CD4-positive, alpha-beta T cell (primary cell): ENCODE results near the gene ALLC. TPM values are rescaled to one million over a fixed set of nuclear protein-coding genes. Genes with fewer than 3 reads are reported as not detected.
A peak's percentile ranks its signal among the peaks of the same experiment; 100 is the strongest.

Experiments used
- ATAC-seq: fragments of 200-7000 bp; cut with Tn5 transposase; one replicate; pipeline ENCODE4 v1.10.0; 2022; ENCODE audit warnings: mild to moderate bottlenecking; ENCODE audit not compliant: poor library complexity
- CTCF ChIA-PET: fragments of 350-600 bp; sonication (Branson Sonifier 250); formaldehyde crosslinking; loops from one replicate; lab custom pipeline; 2021; ENCODE audit warnings: antibody characterized with exemption, inconsistent platforms; lab: Charles Lee
- POLR2A ChIA-PET: fragments of 350-600 bp; sonication (Branson Sonifier 250); formaldehyde crosslinking; loops from one replicate; lab custom pipeline; 2021; ENCODE audit warnings: antibody characterized with exemption, inconsistent platforms; lab: Charles Lee
- DNase-seq, 14 experiments: peaks; one replicate each; pipeline ENCODE4 v3.0.0-alpha.2; 2013 to 2020; ENCODE audit warnings: mixed read lengths in 2 of 14
- H3K27ac ChIP-seq, 2 donors: one replicate each; pipeline versions ENCODE4 v1.5.1 to v1.7.0; 2013; ENCODE audit warnings: low read length in 2 of 2, low read depth in 1 of 2, mild to moderate bottlenecking in 1 of 2
- H3K27me3 ChIP-seq, 2 experiments: 1 replicate in 1 of 2; 2 replicates in 1 of 2; pipeline versions ENCODE4 v1.6.1 to v1.7.0; 2013; ENCODE audit warnings: low read length in 2 of 2, control low read depth in 1 of 2, mild to moderate bottlenecking in 1 of 2, moderate library complexity in 1 of 2; ENCODE audit not compliant: insufficient read depth in 2 of 2, control insufficient read depth in 1 of 2
- H3K36me3 ChIP-seq: one replicate; pipeline ENCODE4 v1.6.1; 2013; ENCODE audit warnings: low read length, control low read depth; ENCODE audit not compliant: insufficient read depth
- H3K4me1 ChIP-seq: one replicate; pipeline ENCODE4 v1.6.1; 2013; ENCODE audit warnings: low read length, control low read depth; ENCODE audit not compliant: insufficient read depth
- H3K4me3 ChIP-seq: one replicate; pipeline ENCODE4 v1.5.1; 2013; ENCODE audit warnings: mild to moderate bottlenecking, low read length, moderate library complexity
- H3K9me3 ChIP-seq, 2 experiments: 1 replicate in 1 of 2; 2 replicates in 1 of 2; pipeline versions ENCODE4 v1.6.1 to v1.7.0; 2013; ENCODE audit warnings: low read length in 2 of 2, mild to moderate bottlenecking in 2 of 2, control low read depth in 1 of 2, moderate library complexity in 1 of 2; ENCODE audit not compliant: control insufficient read depth in 1 of 2, insufficient read depth in 1 of 2
- H3K27ac Mint-ChIP-seq: one replicate; pipeline ENCODE4 v1.8.0; 2020; ENCODE audit warnings: mixed read lengths
- H3K27me3 Mint-ChIP-seq: one replicate; pipeline ENCODE4 v1.8.0; 2021; ENCODE audit warnings: mixed read lengths
- H3K36me3 Mint-ChIP-seq: one replicate; pipeline ENCODE4 v1.8.0; 2021; ENCODE audit warnings: low read depth, mixed read lengths
- H3K4me1 Mint-ChIP-seq: one replicate; pipeline ENCODE4 v1.8.0; 2021; ENCODE audit warnings: low read depth, mixed read lengths
- H3K4me3 Mint-ChIP-seq: one replicate; pipeline ENCODE4 v1.8.0; 2020; ENCODE audit warnings: mild to moderate bottlenecking, mixed read lengths
- H3K9me3 Mint-ChIP-seq: one replicate; pipeline ENCODE4 v1.8.0; 2020; ENCODE audit warnings: mixed read lengths
- intact Hi-C, 2 experiments: fragments of 100-400 bp; cut with DNase I in 1 of 2; cut with micrococcal nuclease in 1 of 2; formaldehyde crosslinking; loops; one replicate each; pipeline versions ENCODE4 v1.15.1 to v1.9.0; 2023 to 2025; cut with DNase I, micrococcal nuclease
- total RNA-seq, 174 experiments: library from RNA in 2 of 174; stranded (reverse) in 2 of 174; gene quantifications; one replicate each; pipeline ENCODE4 v1.2.3 and lab custom pipeline; 2021 to 2026
- TF ChIP-seq, protein P1 (sequence below): fragments of 200-600 bp; IDR thresholded peaks from one replicate; pipeline ENCODE4 v1.8.0; 2022; ENCODE audit warnings: antibody characterized with exemption, mild to moderate bottlenecking

The ALLC gene
- total RNA-seq, 2 experiments from 2014 or later = not detected

DNA sequence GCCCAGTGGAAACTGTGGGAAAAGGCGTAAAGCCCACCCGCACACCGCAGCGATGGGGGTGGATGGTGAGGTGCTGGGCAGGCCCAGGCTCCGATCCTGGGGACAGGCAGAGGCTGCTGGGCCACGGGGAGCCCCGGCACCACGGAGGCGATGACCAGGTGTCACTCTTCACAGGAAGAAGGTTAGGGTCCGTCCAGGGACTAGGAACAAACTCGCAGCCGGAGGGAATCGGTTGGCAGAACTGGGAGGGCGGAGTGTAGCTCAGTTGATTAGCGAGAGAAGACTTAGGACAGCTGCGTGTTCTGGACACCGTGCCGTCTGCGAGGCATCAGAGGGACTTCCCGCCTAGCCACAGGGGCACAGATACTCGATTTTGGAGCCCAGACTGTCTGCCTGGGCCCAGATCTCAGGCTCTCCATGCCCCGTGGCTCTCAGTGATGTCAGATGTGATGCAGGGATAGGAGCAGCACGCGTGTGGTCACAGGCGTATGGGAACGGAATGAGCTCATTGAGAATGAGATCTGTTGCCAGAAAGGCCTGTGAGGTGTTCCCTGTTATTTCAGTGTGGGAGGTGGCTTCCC lies 16.1 kb upstream of the ALLC start:
- Mint-ChIP-seq H3K27ac (no peak overlapping the region), H3K4me1 (no peaks in the 10 kb centered on the region), H3K27me3 (no peaks in the 10 kb centered on the region), H3K36me3 (no peaks in the 10 kb centered on the region), H3K4me3 (no peak overlapping the region), H3K9me3 (no peaks in the 10 kb centered on the region)
- no peak overlapping the region for H3K27ac ChIP-seq
- ChIA-PET CTCF (interaction anchor here (0.9 kb wide), 1 partner anchor 20 kb away, joined by 3 read pairs; no protein-coding TSS in a partner anchor), POLR2A (no interaction called here)
- ATAC-seq (no peak), DNase-seq (peak in 1 of 14 experiments; percentile 23)
- no peaks in the 10 kb centered on the region for H3K4me1 ChIP-seq
- no peak overlapping the region for H3K4me3 ChIP-seq
- TF ChIP-seq, protein P1, sequence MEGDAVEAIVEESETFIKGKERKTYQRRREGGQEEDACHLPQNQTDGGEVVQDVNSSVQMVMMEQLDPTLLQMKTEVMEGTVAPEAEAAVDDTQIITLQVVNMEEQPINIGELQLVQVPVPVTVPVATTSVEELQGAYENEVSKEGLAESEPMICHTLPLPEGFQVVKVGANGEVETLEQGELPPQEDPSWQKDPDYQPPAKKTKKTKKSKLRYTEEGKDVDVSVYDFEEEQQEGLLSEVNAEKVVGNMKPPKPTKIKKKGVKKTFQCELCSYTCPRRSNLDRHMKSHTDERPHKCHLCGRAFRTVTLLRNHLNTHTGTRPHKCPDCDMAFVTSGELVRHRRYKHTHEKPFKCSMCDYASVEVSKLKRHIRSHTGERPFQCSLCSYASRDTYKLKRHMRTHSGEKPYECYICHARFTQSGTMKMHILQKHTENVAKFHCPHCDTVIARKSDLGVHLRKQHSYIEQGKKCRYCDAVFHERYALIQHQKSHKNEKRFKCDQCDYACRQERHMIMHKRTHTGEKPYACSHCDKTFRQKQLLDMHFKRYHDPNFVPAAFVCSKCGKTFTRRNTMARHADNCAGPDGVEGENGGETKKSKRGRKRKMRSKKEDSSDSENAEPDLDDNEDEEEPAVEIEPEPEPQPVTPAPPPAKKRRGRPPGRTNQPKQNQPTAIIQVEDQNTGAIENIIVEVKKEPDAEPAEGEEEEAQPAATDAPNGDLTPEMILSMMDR = no peak
- H3K36me3 ChIP-seq = no peaks in the 10 kb centered on the region
- no peaks in the 10 kb centered on the region for H3K9me3 ChIP-seq
- intact Hi-C loops = no loop called here
- no peaks in the 10 kb centered on the region for H3K27me3 ChIP-seq

- H3K27me3 ChIP-seq = no peaks in the 10 kb centered on the region
- no peaks in the 10 kb centered on the region for H3K9me3 ChIP-seq
- Mint-ChIP-seq H3K27ac (no peak overlapping the region), H3K27me3 (no peaks in the 10 kb centered on the region), H3K4me3 (no peak overlapping the region), H3K4me1 (no peaks in the 10 kb centered on the region), H3K9me3 (no peaks in the 10 kb centered on the region), H3K36me3 (no peaks in the 10 kb centered on the region)
- ATAC-seq = no peak
- TF ChIP-seq, protein P1 = no peak
- no peaks in the 10 kb centered on the region for H3K4me1 ChIP-seq
- POLR2A ChIA-PET = no interaction called here
- no peak overlapping the region for H3K4me3 ChIP-seq
- intact Hi-C loops = no loop called here
- no peak overlapping the region for H3K27ac ChIP-seq
- CTCF ChIA-PET = no interaction called here
- no peaks in the 10 kb centered on the region for H3K36me3 ChIP-seq
- DNase-seq = peak in 2 of 14 experiments; percentile 5 to 24
Measured at GRCh38 chr2:3642521-3643215, 15.3 kb upstream of the ALLC start.

DNA sequence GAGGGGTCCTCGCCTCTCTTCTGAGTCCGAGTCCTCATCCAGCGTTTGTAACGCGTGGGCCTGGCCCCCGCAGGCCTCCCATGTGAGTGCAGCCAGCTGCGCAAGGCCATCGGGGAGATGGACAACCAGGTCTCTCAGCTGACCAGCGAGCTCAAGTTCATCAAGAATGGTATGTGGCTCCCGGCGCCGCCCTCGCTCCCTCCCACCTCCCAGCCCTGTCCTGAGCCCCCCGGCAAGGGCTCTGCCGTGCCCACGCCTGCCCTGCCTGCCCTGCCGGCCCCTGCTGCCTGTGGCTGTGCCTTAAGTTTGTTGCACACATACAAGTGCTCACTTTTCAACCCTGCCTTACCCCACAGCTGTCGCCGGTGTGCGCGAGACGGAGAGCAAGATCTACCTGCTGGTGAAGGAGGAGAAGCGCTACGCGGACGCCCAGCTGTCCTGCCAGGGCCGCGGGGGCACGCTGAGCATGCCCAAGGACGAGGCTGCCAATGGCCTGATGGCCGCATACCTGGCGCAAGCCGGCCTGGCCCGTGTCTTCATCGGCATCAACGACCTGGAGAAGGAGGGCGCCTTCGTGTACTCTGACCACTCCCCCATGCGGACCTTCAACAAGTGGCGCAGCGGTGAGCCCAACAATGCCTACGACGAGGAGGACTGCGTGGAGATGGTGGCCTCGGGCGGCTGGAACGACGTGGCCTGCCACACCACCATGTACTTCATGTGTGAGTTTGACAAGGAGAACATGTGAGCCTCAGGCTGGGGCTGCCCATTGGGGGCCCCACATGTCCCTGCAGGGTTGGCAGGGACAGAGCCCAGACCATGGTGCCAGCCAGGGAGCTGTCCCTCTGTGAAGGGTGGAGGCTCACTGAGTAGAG lies 14.4 kb upstream of the ALLC start:
- peak in 2 of 14 experiments; percentile 14 to 23 for DNase-seq
- Histone ChIP-seq H3K4me1 (no peaks in the 10 kb centered on the region), H3K27me3 (no peaks in the 10 kb centered on the region), H3K4me3 (no peak overlapping the region), H3K27ac (no peak overlapping the region), H3K36me3 (no peaks in the 10 kb centered on the region), H3K9me3 (no peaks in the 10 kb centered on the region)
- intact Hi-C loops = no loop called here
- H3K27ac Mint-ChIP-seq = no peak overlapping the region
- no peaks in the 10 kb centered on the region for H3K4me1 Mint-ChIP-seq
- ATAC-seq = no peak
- TF ChIP-seq, protein P1 = no peak
- H3K36me3 Mint-ChIP-seq = no peaks in the 10 kb centered on the region
- H3K27me3 Mint-ChIP-seq = no peaks in the 10 kb centered on the region
- H3K9me3 Mint-ChIP-seq = no peaks in the 10 kb centered on the region
- no peak overlapping the region for H3K4me3 Mint-ChIP-seq
- ChIA-PET CTCF (no interaction called here), POLR2A (interaction anchor here (1.0 kb wide), 1 partner anchor 85 kb away, joined by 3 read pairs; the partner anchor contains the start of gene RNASEH1)
